ENCODE data around the gene ZSWIM6.

The ZSWIM6 gene

DNA sequence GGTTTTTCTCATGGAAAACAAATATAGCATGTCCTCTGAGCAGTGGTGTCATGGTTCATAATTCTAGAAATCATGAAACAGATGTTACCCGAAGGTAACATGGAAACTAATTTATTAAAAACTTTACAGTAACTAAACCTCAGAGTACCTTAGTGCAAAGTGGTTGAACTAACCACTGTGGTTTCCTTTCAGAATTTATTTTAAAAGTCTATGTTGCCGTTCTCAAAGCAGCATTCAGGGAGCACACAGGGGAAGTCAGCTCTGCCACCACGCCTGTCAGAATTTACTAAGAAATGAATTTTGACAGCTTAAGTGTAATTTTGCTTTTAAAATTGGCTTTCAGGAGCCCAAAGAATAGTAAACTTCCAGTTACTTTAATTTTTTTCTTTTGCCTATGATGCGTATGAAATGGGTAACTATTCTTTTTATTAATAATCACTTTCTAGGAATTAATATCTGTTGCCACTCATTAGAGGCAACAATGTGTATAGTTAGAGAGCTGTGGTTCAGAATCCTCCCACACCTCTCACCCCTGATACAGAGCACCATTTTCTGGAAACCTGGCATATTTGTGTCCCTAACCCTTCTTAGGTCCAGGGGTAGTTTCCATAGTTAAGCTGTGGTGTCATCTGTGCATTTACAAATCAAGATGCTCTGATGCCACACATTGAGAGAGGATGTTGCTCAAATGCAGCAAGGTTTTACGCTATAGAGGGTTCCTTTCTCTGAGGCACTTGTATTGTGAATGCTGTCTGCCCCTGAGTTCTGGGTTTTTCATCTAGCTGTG is 202.6 kb downstream of the ZSWIM6 start:
- DNase-seq (ENCODE audit: low read depth) = no peak
- H3K4me3 ChIP-seq (ENCODE audit: low read depth, low read length) = no peak overlapping the region
- TF ChIP-seq, protein P1, sequence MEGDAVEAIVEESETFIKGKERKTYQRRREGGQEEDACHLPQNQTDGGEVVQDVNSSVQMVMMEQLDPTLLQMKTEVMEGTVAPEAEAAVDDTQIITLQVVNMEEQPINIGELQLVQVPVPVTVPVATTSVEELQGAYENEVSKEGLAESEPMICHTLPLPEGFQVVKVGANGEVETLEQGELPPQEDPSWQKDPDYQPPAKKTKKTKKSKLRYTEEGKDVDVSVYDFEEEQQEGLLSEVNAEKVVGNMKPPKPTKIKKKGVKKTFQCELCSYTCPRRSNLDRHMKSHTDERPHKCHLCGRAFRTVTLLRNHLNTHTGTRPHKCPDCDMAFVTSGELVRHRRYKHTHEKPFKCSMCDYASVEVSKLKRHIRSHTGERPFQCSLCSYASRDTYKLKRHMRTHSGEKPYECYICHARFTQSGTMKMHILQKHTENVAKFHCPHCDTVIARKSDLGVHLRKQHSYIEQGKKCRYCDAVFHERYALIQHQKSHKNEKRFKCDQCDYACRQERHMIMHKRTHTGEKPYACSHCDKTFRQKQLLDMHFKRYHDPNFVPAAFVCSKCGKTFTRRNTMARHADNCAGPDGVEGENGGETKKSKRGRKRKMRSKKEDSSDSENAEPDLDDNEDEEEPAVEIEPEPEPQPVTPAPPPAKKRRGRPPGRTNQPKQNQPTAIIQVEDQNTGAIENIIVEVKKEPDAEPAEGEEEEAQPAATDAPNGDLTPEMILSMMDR (IDR thresholded peaks at IDR 0.05; ENCODE audit: control insufficient read depth, extremely low read depth, insufficient read depth) = no peak

DNA sequence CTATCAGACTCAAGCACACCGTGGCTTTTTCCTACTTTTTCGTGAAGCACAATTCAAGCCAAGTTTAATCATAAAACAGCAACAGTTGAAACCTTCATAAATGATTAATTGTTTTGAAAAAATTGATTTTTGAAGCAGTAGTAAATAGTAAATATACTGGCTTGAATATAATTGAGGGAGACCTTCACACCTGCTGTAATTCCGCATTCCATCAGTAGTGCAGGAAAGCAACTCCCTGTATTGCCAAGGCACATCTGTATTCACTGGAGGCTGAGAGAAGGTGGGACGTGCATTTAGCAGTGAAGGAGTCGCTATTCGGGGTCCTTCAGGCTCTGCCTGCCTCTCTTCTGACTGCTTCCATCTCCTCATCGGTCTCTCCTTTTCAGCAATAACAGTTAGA is 203.8 kb downstream of the ZSWIM6 start:
- DNase-seq (ENCODE audit: low read depth) = no peak
- TF ChIP-seq, protein P1 (IDR thresholded peaks at IDR 0.05; ENCODE audit: control insufficient read depth, extremely low read depth, insufficient read depth) = no peak

DNA sequence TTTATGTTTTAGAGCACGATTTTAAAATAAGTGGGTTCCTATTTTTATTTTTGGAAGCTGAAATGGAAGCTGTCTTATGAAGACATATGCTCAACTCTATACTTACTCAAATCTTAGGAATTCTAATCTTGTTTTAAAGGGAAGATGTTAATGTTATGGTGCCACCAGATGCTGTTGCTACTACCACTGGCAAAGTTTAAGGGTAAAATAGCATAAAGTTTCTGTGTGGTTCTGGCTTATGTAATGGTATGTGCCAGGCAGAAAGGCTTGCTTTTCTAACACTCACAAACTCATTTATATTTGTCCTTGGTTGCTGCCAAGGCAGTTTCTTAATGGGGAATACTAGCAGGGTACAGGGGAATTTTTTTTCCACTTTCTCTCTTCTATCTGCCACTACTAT is 204.9 kb downstream of the ZSWIM6 start:
- no peak overlapping the region for H3K4me3 ChIP-seq (ENCODE audit: low read depth, low read length)
- DNase-seq (ENCODE audit: low read depth) = no peak
- TF ChIP-seq, protein P1 (IDR thresholded peaks at IDR 0.05; ENCODE audit: control insufficient read depth, extremely low read depth, insufficient read depth) = no peak

More for the DNA sequence above, 203.8 kb downstream of the ZSWIM6 start:
- H3K4me3 ChIP-seq (ENCODE audit: low read depth, low read length) = no peak overlapping the region

DNA sequence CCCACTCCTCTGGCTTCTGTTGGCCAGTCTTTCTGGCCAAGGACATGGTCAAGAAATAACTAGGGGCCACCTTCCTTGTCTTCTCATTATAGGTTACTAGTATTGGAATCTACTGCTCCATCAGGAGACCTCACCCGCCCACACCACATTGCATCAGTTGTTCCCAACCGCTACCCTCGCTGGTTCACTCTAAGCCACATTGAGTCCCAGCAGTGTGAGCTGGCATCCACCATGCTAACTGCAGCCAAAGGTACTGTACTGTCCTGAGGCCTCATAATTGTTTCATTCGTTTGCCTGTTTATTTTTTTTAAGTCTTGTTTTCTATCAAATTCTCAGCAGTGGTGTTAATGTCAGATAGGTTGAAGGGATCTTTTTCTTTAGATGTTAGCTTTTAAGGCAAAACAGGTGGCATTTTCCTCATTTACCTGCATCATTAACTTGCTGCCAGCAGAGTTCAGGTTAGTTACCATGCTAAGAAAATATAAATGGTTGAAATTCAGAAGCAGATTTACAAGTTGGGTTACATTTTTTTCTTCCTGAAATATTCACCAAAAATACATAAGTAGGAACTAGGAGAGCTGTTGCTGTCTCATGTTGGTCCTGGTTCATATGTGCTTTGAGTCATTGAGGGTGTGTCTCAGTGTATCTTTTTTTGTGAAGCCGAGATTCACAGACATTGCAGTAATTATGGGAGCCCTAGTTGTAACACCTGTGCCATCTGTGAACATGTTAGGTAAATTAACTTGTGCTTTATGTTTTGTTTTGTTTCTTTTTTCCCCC is 206.9 kb downstream of the ZSWIM6 start:
- no peak overlapping the region for H3K4me3 ChIP-seq (ENCODE audit: low read depth, low read length)
- no peak for DNase-seq (ENCODE audit: low read depth)
- TF ChIP-seq, protein P1 (IDR thresholded peaks at IDR 0.05; ENCODE audit: control insufficient read depth, extremely low read depth, insufficient read depth) = no peak

DNA sequence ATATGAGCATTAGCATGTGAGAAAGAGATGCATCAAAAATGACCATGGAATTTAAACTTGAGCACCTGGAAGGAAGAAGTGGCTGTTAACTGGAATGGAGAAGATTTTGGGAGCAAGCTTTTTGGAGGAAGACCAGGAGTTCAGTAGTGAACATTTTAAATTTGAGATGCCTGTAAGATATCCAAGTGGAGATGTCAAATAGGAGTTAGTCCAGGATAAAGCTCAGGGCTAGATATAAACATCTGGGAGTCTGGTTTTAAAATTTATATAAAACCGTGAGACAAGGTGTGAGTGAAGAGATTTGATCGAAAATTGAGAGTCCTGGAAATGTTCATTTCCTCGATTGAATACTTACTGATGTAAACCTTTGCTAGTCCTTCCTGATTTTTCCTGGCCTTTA is 217.5 kb downstream of the ZSWIM6 start:
- TF ChIP-seq, protein P1 (IDR thresholded peaks at IDR 0.05; ENCODE audit: control insufficient read depth, extremely low read depth, insufficient read depth) = no peak
- DNase-seq (ENCODE audit: low read depth) = no peak

DNA sequence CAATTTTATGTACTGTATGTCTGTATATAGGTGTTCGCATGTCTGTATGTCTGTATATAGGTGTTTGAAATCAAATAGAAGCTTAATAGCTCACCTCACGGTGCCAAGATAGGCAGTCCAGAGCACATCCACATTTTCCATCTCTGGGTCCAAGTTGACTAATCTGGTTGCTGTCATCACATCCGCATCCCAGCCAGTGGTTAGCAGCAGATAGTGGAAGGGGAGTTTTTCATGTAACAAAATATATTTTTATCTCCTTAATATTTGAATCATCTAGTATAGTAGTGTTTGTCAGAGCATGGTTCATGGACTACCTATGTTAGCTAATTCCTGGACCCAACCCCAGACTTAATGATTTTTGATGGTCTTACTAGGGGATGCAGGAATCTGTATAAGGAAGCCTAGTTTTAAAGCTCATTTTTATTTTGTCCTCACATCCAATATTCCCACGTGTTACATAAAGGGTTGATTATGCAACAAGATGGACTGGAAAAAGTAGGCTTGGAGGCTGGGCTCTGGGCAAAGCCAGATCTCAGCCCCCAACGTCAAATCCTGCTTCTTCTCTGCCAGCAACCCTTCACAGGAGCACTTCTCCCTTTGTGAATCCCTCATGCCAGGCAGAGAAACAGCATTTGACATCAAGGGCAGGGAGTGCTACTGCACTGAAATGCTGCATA is 219.7 kb downstream of the ZSWIM6 start:
- no peak overlapping the region for H3K4me3 ChIP-seq (ENCODE audit: low read depth, low read length)
- DNase-seq (ENCODE audit: low read depth) = no peak
- TF ChIP-seq, protein P1 (IDR thresholded peaks at IDR 0.05; ENCODE audit: control insufficient read depth, extremely low read depth, insufficient read depth) = no peak

More for the DNA sequence above, 217.5 kb downstream of the ZSWIM6 start:
- H3K4me3 ChIP-seq (ENCODE audit: low read depth, low read length) = no peak overlapping the region
